Stomach (tissue), 9 donors: ENCODE results near the gene NPBWR2. TPM values are rescaled to one million over a fixed set of nuclear protein-coding genes. Genes with fewer than 3 reads are reported as not detected.

Source experiments
- DNase-seq, 2 donors: peaks; one replicate each; pipeline versions ENCODE4 v3.0.0 to v3.0.0-alpha.2; 2013 to 2019
- H3K27ac ChIP-seq, 5 donors: fragments of 200-600 bp in 4 of 5; sonication (generic) in 4 of 5; one replicate each; pipeline ENCODE4 v1.5.1; 2013 to 2019; ENCODE audit warnings: mild to moderate bottlenecking in 1 of 5, moderate library complexity in 1 of 5
- H3K27me3 ChIP-seq, 3 donors: fragments of 200-600 bp; sonication (generic); one replicate each; pipeline ENCODE4 v1.5.1; 2017 to 2019; ENCODE audit warnings: mixed run types in 1 of 3
- H3K36me3 ChIP-seq, 4 donors: fragments of 200-600 bp; sonication (generic); 1 replicate in 3 of 4; 2 replicates in 1 of 4; pipeline ENCODE4 v1.5.1; 2016 to 2019
- H3K4me1 ChIP-seq, 4 donors: fragments of 200-600 bp; sonication (generic); one replicate each; pipeline ENCODE4 v1.5.1; 2016 to 2019
- H3K4me3 ChIP-seq, 4 donors: fragments of 200-600 bp; sonication (generic) in 3 of 4; one replicate each; pipeline ENCODE4 v1.5.1; 2016 to 2019; ENCODE audit warnings: mild to moderate bottlenecking in 1 of 4
- H3K9me3 ChIP-seq, 4 donors: fragments of 200-600 bp; sonication (generic); one replicate each; pipeline ENCODE4 v1.5.1; 2016 to 2019
- EP300 ChIP-seq: sonication (generic); formaldehyde crosslinking; IDR thresholded peaks from one replicate; pipeline ENCODE4 v1.6.1; 2017; ENCODE audit warnings: antibody characterized with exemption
- POLR2A ChIP-seq, 4 donors: fragments of 450-650 bp; IDR thresholded peaks; one replicate each; pipeline ENCODE4 v1.6.1; 2016; ENCODE audit warnings: antibody characterized with exemption in 4 of 4, control low read depth in 2 of 4, mild to moderate bottlenecking in 1 of 4, moderate library complexity in 1 of 4
- POLR2AphosphoS5 ChIP-seq, 3 donors: sonication (generic); formaldehyde crosslinking; IDR thresholded peaks; one replicate each; pipeline ENCODE4 v1.6.1; 2016; ENCODE audit warnings: antibody characterized with exemption in 3 of 3
- WGBS, 5 donors: extraction: QIAGEN DNeasy Blood & Tissue Kit in 3 of 5; methylation state at CpG; one replicate each; pipeline versions ENCODE4 v1.1.5 to v1.1.7; 2013 to 2018; 5-methylcytosine and 5-hydroxymethylcytosine counted together
- intact Hi-C: fragments of 100-400 bp; cut with DNase I; formaldehyde crosslinking; loops from one replicate; pipeline ENCODE4 v1.15.1; 2023; ENCODE audit warnings: low total_unique reads
- polyA plus RNA-seq, 3 donors: library from polyadenylated mRNA; stranded (reverse); fragments of 200-250 nt; gene quantifications; one replicate each; pipeline ENCODE4 v1.2.3, GENCODE V29; 2013
- total RNA-seq, 5 donors: library from RNA; depleted of rRNA; stranded (reverse); fragments of >200 nt; gene quantifications; one replicate each; pipeline versions ENCODE4 v1.1.0 to v1.2.3, GENCODE V29; 2014 to 2016
- TF ChIP-seq, protein P1 (sequence below), 7 experiments: fragments of 450-650 bp in 4 of 7; fragments of 200-600 bp in 3 of 7; sonication (generic) in 3 of 7; IDR thresholded peaks; one replicate each; pipeline ENCODE4 v1.5.1; 2016 to 2019; ENCODE audit warnings: antibody characterized with exemption in 7 of 7, control low read depth in 2 of 7, mild to moderate bottlenecking in 1 of 7
- donor health status: healthy with polysubstance abuse.
- donor health status: Bipolar disorder and iron deficiency.
- donor health status: healthy.

The NPBWR2 gene
- total and polyA plus RNA-seq, 8 donors: not detected

GRCh38 chr20:64083804-64084684 is 23.3 kb downstream of the NPBWR2 start, which contains the start of gene LKAAEAR1:
Gene LKAAEAR1 (minus strand): TSS chr20:64084398. CDS start chr20:64084219, 179 bp downstream.
- Histone ChIP-seq H3K9me3 (peaks cover 0 to 5% (median 0%) of the 10 kb centered on the region in 4 donors), H3K4me3 (peak within 1 kb of the TSS; percentile 53 to 86 (median 64)), H3K27ac (peak within 1 kb of the TSS in 1 of 5 donors; percentile 13), H3K36me3 (no peaks in the 10 kb centered on the region), H3K27me3 (peaks cover 3 to 59% (median 31%) of the 10 kb centered on the region in 3 donors), H3K4me1 (peaks cover 18 to 55% (median 46%) of the 10 kb centered on the region in 4 donors)
- intact Hi-C loops: no loop called here
- 2 to 12% (median 3%) methylated on average over 13 to 86 of the region's 86 CpGs for WGBS, 5 donors
- no peak for TF ChIP-seq EP300
- TF ChIP-seq, protein P1, sequence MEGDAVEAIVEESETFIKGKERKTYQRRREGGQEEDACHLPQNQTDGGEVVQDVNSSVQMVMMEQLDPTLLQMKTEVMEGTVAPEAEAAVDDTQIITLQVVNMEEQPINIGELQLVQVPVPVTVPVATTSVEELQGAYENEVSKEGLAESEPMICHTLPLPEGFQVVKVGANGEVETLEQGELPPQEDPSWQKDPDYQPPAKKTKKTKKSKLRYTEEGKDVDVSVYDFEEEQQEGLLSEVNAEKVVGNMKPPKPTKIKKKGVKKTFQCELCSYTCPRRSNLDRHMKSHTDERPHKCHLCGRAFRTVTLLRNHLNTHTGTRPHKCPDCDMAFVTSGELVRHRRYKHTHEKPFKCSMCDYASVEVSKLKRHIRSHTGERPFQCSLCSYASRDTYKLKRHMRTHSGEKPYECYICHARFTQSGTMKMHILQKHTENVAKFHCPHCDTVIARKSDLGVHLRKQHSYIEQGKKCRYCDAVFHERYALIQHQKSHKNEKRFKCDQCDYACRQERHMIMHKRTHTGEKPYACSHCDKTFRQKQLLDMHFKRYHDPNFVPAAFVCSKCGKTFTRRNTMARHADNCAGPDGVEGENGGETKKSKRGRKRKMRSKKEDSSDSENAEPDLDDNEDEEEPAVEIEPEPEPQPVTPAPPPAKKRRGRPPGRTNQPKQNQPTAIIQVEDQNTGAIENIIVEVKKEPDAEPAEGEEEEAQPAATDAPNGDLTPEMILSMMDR (IDR thresholded peaks at IDR 0.05): no peak
- no peak for TF ChIP-seq POLR2AphosphoS5 (IDR thresholded peaks at IDR 0.05)
- TF ChIP-seq POLR2A (IDR thresholded peaks at IDR 0.05): no peak
- DNase-seq: peak in 1 of 2 donors; percentile 58

DNA sequence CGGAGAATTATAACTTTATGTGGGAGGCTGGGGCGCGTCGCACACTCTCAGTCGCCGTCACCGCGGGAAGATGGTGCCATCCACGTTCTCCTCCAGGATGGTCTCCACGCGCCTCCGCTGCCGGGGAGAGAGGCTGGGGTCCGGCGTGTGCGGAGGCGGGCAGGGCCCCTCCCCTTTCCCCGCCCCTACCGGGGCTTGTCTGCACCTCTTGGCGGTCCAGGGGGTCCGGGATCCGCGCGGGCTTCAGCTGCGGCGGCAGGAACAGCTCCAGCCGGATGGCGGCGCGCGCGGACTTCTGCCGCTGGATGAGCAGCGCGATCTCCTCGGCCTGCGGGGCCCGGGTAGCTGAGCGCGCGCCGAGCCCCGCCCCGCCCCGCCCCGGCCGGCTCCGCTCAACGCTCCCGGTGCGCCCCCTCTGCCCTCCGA is 24.0 kb downstream of the NPBWR2 start:
- H3K36me3 ChIP-seq: no peaks in the 10 kb centered on the region
- intact Hi-C loops: no loop called here
- peaks cover 0 to 5% (median 0%) of the 10 kb centered on the region in 4 donors for H3K9me3 ChIP-seq
- WGBS, 5 donors: 0 to 3% (median 1%) methylated on average over 6 to 52 of the region's 52 CpGs
- peaks cover 3 to 52% (median 31%) of the 10 kb centered on the region in 3 donors for H3K27me3 ChIP-seq
- peak overlapping the region in 1 of 5 donors; percentile 13 for H3K27ac ChIP-seq
- peaks cover 25 to 61% (median 52%) of the 10 kb centered on the region in 4 donors for H3K4me1 ChIP-seq
- peak; percentile 73 to 94 for DNase-seq
- peak overlapping the region; percentile 53 to 86 (median 64) for H3K4me3 ChIP-seq
- TF ChIP-seq, protein P1 (IDR thresholded peaks at IDR 0.05): peak in 4 of 7 experiments; percentile 17 to 62 (median 52)
- TF ChIP-seq POLR2A (IDR thresholded peaks at IDR 0.05): no peak

- peaks cover 0 to 3% (median 0%) of the 10 kb centered on the region in 4 donors for H3K9me3 ChIP-seq
- no peaks in the 10 kb centered on the region for H3K36me3 ChIP-seq
- DNase-seq: no peak
- intact Hi-C loops: no loop called here
- peaks cover 27 to 66% (median 57%) of the 10 kb centered on the region in 4 donors for H3K4me1 ChIP-seq
- peaks cover 3 to 48% (median 31%) of the 10 kb centered on the region in 3 donors for H3K27me3 ChIP-seq
- 15 to 38% (median 19%) methylated on average over 9 to 13 of the region's 13 CpGs for WGBS, 5 donors
- H3K4me3 ChIP-seq: peak overlapping the region; percentile 53 to 86 (median 64)
- TF ChIP-seq POLR2AphosphoS5 (IDR thresholded peaks at IDR 0.05) (no peak), POLR2A (IDR thresholded peaks at IDR 0.05) (no peak), EP300 (no peak)
- TF ChIP-seq, protein P1 (IDR thresholded peaks at IDR 0.05): no peak
- H3K27ac ChIP-seq: peak overlapping the region in 1 of 5 donors; percentile 13
Observed at GRCh38 chr20:64082820-64083377, 24.5 kb downstream of the NPBWR2 start.

DNA sequence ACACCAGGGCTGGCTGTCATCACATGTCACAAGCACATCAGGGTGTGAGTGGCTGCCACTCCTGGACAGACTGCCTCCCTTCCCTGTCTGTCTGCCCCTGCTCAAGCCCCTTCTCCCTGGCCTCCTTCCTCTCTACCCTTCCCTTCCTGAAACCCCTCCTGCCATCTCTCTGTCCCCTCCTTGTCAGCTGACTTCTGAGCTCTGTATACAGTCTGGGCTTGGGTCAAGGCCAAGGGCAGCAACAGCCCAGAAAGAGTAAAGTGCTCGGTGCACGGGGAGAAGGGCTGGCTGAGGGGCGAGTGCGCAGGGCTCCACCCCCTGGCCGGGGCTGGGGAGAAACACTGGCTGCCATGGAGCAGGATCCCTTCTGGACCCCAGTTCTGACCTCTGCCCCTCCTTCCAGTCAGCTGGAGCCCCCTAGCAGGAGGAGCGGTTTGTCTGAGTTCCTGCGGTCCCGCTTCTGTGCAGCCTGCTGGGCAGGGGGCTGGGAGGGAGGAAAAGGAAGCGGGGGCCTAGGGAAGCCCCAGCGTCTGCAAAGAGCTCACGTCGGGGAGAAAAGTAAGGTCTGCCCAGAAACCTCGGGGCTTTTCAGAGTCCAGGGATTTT is 25.1 kb downstream of the NPBWR2 start:
- Histone ChIP-seq H3K9me3 (no peaks in the 10 kb centered on the region), H3K36me3 (no peaks in the 10 kb centered on the region), H3K27ac (peak overlapping the region in 1 of 5 donors; percentile 20), H3K4me1 (peaks cover 27 to 72% (median 60%) of the 10 kb centered on the region in 4 donors), H3K4me3 (no peak overlapping the region), H3K27me3 (peaks cover 3 to 44% (median 31%) of the 10 kb centered on the region in 3 donors)
- no peak for TF ChIP-seq POLR2A (IDR thresholded peaks at IDR 0.05)
- TF ChIP-seq POLR2AphosphoS5 (IDR thresholded peaks at IDR 0.05): no peak
- TF ChIP-seq EP300: no peak
- TF ChIP-seq, protein P1 (IDR thresholded peaks at IDR 0.05): no peak
- DNase-seq: no peak
- WGBS, 5 donors: 9 to 29% (median 18%) methylated on average over 9 to 13 of the region's 13 CpGs
- intact Hi-C loops: no loop called here
